Erythroblast (primary cell): ENCODE measurements around the gene PDK3.

Experiments used
- GATA1 ChIP-seq: IDR thresholded peaks from 2 replicates; pipeline ENCODE4 v1.6.1; 2011; ENCODE audit warnings: low read depth, mild to moderate bottlenecking, control low read depth, low read length, moderate library complexity
- POLR2A ChIP-seq: IDR thresholded peaks from 2 replicates; pipeline ENCODE4 v1.6.1; 2011; ENCODE audit warnings: mild to moderate bottlenecking, low read length

GRCh38 chrX:24526616-24527015, 61.5 kb downstream of the PDK3 start:
- TF ChIP-seq POLR2A (no peak), GATA1 (no peak)
